ENCODE data around the gene PNLIP.

DNA sequence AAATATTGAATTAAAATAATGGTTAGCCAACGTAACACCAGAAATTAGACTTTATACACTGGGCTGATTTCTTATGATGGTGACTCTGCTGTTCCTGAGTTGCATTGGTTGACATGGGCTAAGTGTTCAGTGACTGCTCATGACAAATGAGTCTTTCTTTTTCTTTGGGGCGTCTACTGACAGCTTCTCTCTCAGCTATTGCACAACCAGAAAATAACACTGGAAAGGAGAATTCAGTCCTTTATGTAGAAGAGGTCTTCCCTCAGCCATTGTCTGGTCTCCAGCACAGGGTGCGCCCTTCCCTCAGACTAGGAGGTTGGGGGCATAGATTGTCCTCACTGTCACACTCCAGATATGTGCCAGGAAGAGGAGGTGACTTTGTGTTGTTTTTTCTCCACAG, 21.6 kb downstream of the PNLIP start:
- no peak for TF ChIP-seq EZH2phosphoT487 (IDR thresholded peaks at IDR 0.05; ENCODE audit: borderline replicate concordance, low read depth, low read length)
- TF ChIP-seq, protein P1, sequence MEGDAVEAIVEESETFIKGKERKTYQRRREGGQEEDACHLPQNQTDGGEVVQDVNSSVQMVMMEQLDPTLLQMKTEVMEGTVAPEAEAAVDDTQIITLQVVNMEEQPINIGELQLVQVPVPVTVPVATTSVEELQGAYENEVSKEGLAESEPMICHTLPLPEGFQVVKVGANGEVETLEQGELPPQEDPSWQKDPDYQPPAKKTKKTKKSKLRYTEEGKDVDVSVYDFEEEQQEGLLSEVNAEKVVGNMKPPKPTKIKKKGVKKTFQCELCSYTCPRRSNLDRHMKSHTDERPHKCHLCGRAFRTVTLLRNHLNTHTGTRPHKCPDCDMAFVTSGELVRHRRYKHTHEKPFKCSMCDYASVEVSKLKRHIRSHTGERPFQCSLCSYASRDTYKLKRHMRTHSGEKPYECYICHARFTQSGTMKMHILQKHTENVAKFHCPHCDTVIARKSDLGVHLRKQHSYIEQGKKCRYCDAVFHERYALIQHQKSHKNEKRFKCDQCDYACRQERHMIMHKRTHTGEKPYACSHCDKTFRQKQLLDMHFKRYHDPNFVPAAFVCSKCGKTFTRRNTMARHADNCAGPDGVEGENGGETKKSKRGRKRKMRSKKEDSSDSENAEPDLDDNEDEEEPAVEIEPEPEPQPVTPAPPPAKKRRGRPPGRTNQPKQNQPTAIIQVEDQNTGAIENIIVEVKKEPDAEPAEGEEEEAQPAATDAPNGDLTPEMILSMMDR (conservative IDR thresholded peaks at IDR 0.05; ENCODE audit: low read length), result no peak
